ENCODE data around the gene TFCP2L1. TPM values are rescaled to one million over a fixed set of nuclear protein-coding genes. Genes with fewer than 3 reads are reported as not detected.

Gene TFCP2L1
- polyA plus RNA-seq, 3 donors: 56.5 to 66.8 (median 61.0) TPM

DNA sequence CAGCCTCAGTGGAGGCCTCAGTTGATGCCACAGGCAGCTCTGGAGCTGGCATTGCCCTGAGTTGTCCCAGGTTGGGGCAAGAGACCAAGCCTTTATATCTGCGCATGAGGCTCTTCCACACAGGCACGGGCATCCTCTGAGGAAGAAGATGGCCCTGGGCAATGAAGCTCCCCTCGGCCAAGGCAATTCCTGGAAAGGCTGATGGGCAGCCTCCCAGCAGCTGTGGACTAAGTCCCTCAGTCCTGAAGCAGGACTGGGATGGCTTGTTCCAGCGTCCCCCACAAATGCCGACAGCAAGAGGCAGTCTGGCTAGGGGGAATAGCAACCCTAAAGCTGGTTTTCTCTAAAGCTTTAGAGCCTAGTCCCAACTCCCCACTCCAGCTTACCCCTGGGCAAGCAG, 90.0 kb downstream of the TFCP2L1 start:
- DNase-seq (ENCODE audit: extremely low read depth in 1 of 11, low read depth in 9 of 11, low spot score in 4 of 11): no peak

DNA sequence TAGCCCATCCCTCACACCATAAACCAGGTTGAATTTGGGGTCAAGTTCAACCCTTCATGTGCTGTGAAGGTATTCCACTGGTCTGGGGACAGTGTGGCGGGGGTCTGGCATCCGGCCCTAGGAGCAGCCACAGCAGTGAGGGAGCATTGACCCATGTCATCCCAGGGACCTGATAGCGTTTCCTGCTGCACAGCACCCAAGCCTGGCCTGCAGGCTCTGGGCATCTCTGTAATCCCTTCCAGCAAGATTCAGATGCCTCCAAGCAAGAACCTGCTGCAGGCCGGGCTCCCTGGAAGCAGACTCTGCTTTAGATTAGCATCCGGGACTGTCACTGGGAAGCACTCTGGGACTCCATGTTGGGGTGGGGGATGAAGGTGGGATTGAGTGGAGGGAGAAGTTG, 90.4 kb downstream of the TFCP2L1 start:
- DNase-seq (ENCODE audit: extremely low read depth in 1 of 11, low read depth in 9 of 11, low spot score in 4 of 11): no peak

DNA sequence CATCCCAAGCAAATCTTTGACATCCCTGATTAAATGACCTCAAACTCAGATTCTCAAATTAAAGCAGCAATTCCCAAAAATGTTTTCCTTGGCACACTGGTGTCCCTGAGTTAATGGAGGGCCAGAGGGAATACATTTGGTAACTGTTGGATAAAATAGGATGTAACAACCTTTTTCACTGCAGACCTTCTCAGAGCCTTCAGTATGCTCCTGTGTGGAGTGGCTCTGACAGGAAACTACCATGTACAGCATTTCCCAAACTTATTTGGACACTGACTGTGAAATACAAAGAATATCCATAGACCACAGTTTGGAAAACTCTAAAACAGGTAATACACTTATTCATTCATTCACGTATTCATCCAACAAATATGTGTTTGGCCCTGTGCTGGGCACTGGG, 91.8 kb downstream of the TFCP2L1 start:
- no peak for DNase-seq (ENCODE audit: extremely low read depth in 1 of 11, low read depth in 9 of 11, low spot score in 4 of 11)

DNA sequence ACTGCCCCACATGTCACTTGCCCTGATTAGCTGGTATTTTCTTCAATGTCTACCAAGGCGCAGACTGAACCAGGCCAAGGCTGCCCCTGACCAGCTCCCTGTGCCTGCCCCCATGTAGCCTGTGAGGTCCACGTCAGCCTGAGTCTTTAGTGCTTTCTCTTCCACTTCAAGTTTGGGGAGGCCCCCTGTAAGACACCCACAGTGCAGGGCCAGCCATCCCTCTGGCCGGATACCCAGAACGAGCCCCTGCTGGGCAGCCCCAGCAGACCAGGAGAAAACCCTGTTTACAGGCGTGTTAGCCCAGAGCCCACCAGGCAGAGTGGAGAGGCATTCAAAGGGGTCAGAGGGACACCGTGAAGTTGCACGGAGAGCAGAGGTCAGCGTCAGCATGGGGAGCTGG, 92.4 kb downstream of the TFCP2L1 start:
- DNase-seq (ENCODE audit: extremely low read depth in 1 of 11, low read depth in 9 of 11, low spot score in 4 of 11): no peak

DNA sequence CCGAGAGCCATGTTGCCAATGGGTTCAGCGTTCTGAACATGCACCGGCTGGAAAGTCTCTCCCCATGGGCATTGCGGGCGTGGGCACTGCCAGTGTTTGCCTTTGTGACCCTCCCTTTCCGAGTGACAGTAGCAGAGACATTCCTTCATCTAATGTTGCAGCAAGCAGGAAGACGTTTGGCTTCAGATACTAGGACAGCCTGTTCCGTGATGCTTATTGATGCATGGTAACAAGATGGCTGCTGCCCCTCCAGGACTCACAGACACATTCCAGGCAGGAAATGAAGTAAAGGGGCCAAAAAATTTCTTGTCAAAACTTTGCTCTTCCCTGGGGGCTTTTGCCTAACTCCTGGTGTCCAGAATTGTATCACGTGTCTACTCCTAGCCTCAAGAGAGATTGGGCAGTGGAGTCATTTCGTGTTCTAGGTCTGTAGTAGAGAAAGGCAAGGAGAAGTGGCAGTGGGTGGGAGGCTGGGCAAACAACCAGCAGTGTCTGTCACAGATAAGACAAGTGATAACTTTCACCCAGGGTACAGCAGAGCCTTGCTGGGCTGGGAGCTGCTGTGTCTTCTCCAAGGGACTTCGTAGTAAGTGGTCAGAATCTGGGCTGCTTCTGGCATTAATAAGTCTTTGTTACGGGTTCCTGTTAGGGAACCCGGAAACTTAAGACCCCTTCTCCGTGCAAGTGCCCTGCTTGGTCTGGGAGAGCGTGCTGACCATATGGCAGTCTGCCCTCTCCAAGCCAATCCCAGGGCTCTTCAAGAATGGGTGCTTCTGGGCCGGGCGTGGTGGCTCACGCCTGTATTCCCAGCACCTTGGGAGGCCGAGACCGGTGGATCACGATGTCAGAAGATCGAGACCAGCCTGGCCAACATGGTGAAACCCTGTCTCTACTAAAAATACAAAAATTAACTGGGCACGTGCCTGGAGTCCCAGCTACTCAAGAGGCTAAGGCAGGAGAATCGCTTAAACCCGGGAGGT, 93.5 kb downstream of the TFCP2L1 start:
- DNase-seq (ENCODE audit: extremely low read depth in 1 of 11, low read depth in 9 of 11, low spot score in 4 of 11): no peak

DNA sequence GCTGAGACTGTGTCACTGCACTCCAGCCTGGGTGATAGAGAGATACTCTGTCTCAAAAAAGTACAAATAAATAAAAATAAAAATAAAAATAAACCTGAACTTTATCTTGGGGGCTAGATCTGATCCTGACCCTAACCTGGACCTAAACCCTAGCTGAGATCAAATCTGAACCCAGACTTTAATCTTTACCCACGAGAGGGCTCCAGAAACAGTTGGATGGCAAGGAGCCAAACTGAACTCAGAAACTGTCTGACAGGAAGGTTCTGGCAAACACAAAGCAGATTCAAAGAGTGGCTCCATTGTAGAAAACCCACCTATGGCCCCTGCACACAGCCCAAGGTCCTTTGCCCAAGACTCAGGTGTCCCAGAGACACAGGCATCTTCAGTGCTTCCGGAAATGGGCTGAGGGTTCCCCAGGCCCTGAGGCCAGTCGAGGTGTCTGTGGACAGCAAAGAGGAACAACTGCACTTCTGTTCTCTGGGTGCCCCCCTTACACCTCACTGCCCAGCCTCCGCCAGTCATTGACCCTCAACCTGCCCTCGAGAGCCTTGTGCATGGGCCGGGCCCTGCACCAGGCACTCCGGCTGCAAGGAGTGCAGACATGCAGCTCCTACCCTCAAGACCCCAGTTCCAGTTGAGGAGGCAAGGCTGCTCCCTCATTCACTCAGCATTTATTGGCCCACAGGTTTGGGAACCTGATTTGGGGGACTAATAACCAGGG, 95.2 kb downstream of the TFCP2L1 start:
- no peak for DNase-seq (ENCODE audit: extremely low read depth in 1 of 11, low read depth in 9 of 11, low spot score in 4 of 11)

DNA sequence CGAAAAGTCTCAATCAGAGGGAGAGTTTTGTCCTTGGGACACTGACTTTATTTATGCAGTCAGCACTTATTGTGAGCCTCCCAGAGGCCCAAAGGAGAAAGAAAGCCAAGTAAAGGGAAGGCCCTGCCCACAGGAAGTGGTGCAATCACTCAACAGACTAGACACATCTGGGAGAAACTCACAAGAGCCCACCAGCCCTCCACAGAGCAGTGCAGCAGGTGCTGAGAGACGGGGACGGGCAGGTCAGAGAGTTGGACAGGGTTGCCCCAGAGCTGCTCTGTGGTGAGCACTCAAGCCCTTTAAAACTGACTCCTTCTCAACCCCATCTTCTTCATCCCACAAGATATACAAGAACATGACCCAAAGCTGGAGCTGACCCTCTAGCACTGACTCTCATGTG, 96.0 kb downstream of the TFCP2L1 start:
- DNase-seq (ENCODE audit: extremely low read depth in 1 of 11, low read depth in 9 of 11, low spot score in 4 of 11): no peak

DNA sequence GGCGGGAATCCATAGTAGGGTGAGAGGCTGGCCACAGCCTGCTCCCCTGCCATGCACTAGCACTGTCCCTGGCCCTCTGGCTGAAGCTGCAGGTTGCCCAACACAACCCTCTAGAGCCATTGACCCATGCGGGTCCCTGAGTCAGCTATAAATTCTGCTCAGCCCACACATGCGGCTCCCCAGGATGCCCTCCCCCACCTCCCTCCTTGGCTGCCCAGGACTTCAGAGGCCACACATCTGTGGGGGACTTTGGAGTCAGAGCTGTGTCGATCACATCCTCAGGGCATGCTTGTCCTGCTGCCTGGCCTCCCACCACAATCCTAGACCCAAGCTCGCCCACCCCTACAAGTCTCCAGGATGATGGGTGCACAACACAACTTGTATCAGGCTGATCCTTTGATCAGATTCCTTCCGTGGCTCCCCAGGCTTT, 97.0 kb downstream of the TFCP2L1 start:
- peak in 3 of 11 donors; percentile 9 to 17 (median 14) for DNase-seq (ENCODE audit: extremely low read depth in 1 of 11, low read depth in 9 of 11, low spot score in 4 of 11)

DNA sequence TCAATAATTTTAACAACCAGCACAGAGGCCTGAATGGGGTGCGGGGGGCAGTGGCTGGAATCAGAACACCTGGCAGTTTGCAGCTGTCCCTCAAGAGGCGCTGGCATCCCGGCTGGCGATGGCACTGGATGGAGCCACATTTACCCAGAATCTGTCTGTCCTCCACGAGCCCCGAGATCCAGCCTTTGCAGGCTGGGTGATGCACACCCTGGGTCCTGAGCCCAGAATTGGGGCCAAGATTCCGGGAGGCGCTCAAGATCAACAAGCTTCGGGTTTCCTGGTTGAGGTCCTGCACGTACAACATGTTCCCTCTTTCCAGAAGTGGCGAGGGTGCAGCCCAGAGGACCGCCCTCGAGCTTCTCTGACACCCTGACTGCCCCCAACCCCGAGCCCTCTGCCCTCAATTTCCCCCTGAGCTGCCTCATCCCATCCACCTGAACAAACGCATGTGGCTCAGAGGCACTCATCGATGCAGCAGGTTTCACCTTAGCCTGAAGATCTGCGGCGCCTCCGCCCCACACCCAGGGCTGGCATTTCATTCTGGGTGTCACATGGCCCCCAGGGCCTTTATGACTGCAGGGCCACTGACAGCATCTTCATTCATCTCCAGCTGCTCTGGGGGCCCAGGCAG, 97.5 kb downstream of the TFCP2L1 start:
- no peak for DNase-seq (ENCODE audit: extremely low read depth in 1 of 11, low read depth in 9 of 11, low spot score in 4 of 11)

DNA sequence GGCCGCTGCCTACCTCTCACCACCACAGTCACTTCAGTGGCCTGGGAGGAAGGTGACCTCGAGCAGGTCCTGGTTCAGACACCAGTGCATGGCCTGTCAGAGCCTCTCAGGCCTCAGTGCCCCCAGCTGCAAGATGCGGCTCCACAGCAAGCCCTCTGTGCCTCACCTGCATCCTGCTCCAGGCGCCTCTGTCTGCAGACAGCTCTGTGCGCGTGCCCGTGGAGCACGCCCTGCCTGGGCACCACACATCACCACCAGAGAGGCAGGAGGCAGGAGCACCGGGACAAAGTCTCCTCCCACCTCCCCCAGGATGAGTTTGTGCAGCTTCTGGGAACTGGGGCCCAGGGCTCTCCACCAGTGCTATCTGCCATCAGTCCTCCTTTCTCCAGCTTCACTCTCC, 98.7 kb downstream of the TFCP2L1 start:
- no peak for DNase-seq (ENCODE audit: extremely low read depth in 1 of 11, low read depth in 9 of 11, low spot score in 4 of 11)

DNA sequence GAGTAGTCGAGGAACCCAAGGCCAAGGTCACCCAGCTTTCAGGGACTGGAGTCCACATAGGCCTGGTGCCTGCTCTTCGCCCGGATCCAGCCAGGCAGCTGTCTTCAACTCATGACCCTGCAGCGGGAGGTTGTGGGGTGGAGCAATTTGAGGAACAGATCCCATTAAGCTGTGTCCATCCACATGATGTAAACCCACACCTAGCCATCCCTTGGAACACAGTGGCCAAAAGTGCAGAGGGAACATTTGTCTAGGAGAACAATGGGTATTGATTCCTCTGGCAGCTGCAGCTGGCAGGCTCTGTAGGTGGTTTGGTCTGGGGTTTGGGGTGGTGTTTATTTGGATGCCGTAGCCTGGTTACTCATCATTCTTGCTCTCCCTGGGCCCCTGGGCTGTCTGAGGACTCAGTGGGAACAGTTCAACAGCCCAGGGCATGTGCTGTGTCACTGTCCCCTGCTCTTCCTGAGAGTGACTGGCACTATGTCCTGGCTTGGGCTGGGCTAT, 99.4 kb downstream of the TFCP2L1 start:
- DNase-seq (ENCODE audit: extremely low read depth in 1 of 11, low read depth in 9 of 11, low spot score in 4 of 11): no peak

DNA sequence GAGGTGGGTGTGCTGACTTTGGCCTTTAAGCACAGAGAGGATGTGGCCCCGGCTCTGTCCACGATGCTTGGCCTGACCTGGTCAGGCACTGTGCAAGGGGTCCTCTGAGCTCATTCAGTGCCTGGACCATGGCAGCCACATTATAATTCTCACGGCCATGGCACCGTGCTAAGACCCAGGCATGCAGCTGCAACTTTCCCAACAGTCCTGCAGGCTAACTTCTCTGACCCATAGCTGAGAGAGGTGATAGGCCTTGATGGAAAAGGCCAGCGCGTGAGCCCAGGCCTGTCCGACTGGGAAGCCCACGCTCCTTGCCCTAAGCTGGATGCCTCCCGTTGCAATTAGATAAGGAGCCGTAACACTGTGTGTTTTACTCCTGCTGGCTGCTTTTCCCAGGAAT, 99.9 kb downstream of the TFCP2L1 start:
- DNase-seq (ENCODE audit: extremely low read depth in 1 of 11, low read depth in 9 of 11, low spot score in 4 of 11): no peak

DNA sequence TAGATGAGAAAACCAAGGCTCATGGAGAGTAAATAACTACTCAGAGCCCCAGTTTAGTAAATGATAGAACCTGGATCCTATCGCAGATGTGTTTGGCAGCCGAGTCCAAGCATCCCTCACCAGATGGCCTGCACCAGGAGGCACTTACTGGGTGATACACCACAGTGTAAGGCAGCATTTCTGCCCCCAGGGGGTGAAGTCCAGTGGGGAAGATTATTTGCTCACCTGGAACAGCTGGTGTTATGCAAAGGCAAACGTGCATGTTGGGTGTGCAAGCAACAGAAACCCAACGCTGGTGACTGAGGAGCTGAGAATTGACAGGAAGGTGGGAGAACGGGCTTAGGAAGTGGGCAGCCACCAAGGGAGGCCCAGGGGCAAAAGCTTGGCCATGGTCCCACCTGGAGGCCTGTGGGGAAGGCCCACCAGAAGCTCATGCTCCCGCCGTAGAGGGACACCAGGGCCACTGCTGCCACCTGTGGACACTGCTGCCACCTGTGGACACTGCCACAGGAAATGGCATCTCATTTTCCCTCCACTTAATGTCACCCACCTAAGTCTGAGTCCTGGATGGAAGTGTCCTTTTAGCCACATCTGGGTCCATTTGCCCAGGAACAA, 100.6 kb downstream of the TFCP2L1 start:
- DNase-seq (ENCODE audit: extremely low read depth in 1 of 11, low read depth in 9 of 11, low spot score in 4 of 11): no peak

DNA sequence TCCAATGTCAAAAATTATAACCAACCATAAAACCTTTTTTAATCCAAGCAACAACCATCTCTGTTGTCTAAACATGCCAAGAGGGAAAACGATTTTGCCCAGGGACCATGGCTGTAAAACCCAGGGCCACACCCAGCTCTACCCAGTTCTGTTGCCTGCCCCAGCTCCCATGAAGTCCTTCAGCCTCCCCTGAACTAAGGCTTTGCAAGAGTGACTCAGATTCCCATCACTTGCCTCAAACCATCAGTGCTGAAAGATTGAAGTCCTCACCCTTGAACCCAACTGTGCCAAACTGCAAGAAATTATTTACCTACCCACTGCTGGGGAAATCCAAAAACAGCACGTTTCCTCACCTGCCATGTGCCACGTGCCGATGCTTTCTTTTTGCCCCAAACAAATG, 102.5 kb downstream of the TFCP2L1 start:
- no peak for DNase-seq (ENCODE audit: extremely low read depth in 1 of 11, low read depth in 9 of 11, low spot score in 4 of 11)

DNA sequence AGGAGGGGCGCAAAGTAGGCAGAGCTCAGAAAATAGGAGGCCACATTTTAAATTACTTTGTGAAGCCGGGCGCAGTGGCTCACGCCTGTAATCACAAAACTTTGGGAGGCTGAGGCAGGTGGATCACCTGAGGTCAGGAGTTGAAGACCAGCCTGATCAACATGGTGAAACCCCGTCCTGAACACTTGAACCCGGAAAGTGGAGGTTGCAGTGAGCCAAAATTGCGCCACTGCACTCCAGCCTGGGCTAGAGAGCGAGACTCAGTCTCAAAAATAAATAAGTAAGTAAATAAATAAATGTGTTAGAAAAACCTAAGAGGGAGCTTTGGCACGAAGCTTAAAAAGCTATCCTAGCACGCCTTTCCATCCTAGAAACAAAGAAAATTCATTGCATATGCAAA, 105.5 kb downstream of the TFCP2L1 start:
- no peak for DNase-seq (ENCODE audit: extremely low read depth in 1 of 11, low read depth in 9 of 11, low spot score in 4 of 11)

DNA sequence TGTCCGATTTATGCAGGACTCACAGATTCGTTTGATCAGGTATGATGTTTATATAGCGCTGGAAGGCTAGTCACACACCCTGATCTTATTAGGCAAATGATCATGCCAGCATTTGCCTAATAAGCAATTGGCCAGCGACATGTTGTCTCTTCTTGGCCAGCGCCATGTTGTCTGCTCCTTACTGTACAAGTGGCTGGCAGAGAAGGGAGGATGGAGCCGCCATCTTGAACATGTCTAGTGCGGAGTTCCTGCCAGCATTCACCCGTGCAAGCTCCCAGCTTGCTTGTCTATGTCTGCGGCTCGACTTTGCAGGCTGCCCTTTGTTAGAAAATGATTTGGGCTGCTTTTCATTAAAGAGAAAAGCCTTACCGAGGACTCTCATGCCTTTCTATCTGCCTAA, 106.3 kb downstream of the TFCP2L1 start:
- DNase-seq (ENCODE audit: extremely low read depth in 1 of 11, low read depth in 9 of 11, low spot score in 4 of 11): no peak

DNA sequence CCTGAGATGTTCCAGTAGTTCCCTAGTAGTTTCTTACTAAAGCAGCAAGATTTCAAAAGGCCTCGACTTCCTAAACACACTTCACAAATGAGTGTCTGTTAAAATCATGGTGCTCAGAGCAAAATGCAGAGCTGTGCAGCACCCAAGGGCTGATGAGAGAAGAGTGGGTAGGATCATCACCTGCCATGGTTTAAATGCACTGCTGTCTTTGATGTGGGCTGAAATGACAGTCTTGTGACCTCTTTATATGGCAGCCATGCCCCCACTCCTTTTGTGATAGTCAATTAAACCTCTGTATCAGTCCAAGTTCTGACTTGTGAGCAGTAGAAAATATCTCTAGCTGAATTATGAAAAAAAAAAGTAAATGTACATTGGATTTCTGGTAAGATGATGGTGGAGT, 107.1 kb downstream of the TFCP2L1 start:
- no peak for DNase-seq (ENCODE audit: extremely low read depth in 1 of 11, low read depth in 9 of 11, low spot score in 4 of 11)

DNA sequence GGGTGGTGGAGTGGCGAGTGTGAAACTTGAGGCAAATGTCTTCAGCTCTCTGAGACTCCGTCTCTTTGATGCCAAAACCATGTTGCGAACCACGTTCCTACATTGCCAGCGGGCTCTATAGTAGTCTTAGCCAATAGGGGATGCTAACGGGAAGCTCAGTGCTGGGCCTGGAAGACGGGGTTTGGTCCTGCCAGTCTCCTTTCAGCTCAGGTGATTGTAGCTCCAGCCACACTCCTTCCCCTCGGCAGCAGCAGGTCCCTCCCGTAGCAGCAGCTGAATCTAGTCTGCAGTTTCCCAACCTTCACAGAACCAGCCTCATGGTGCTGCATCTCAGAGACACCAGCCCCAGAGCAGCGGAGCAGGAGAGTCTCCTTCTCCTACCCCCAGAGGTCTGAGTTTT, 109.7 kb downstream of the TFCP2L1 start:
- no peak for DNase-seq (ENCODE audit: extremely low read depth in 1 of 11, low read depth in 9 of 11, low spot score in 4 of 11)

DNA sequence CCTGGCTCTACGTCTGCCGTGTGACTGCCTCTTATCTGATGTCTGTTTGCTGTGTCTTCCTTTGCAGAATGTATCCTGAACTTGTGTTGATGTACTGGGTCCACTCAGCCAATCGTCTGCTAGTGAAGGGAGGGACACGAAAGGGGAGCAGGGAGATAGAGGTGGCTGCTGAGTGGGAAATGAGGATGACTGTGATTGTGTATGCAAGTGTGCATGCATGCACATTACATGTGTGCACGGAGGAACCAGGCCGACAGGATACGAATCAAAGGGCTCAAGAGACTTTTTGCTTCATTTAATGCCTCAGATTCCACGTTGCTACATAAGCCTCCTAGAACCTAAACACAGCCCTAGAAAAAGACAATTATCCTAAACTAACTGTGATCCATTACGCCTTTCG, 111.2 kb downstream of the TFCP2L1 start:
- no peak for DNase-seq (ENCODE audit: extremely low read depth in 1 of 11, low read depth in 9 of 11, low spot score in 4 of 11)

Measured in renal cortex interstitium (tissue), 11 donors.